GM12878 (cell line): Measurements from ENCODE around the gene FADS1. TPM values are rescaled to one million over a fixed set of nuclear protein-coding genes. Genes with fewer than 3 reads are reported as not detected.

Experiments
- ATAC-seq: fragments of 200-7000 bp; cut with Tn5 transposase; 3 replicates; pipeline ENCODE4 v1.9.1; 2020; ENCODE audit warnings: mild to moderate bottlenecking, moderate library complexity
- BruUV-seq: library from RNA; stranded (reverse); fragments of 400-500 nt; replicated peaks from 2 replicates; lab custom pipeline; 2021; lab: Mats Ljungman, UMichigan
- CTCF ChIA-PET: fragments of 300-600 bp; sonication (Branson Sonifier 250); formaldehyde crosslinking; extraction: SDS; loops from one replicate; lab custom pipeline; 2021; ENCODE audit warnings: inconsistent platforms; lab: Yijun Ruan, JAX
- POLR2A ChIA-PET: fragments of 350-600 bp; formaldehyde crosslinking; extraction: SDS; loops from one replicate; lab custom pipeline; 2021; ENCODE audit warnings: inconsistent platforms; lab: Charles Lee
- RAD21 ChIA-PET: fragments of 300-600 bp; sonication (Branson Sonifier 250); formaldehyde crosslinking; loops from one replicate; lab custom pipeline; 2023; ENCODE audit warnings: antibody characterized with exemption; ENCODE audit not compliant: unreplicated experiment; lab: Charles Lee
- SMC1A ChIA-PET: fragments of 300-600 bp; sonication (Branson Sonifier 250); formaldehyde crosslinking; loops from one replicate; lab custom pipeline; 2023; ENCODE audit not compliant: unreplicated experiment, uncharacterized antibody; lab: Charles Lee
- DNase-seq: peaks from one replicate; pipeline ENCODE4 v3.0.0-alpha.2; 2011; ENCODE audit warnings: low read depth, low spot score
- FAIRE-seq: peaks from 3 replicates; lab custom pipeline; 2011; peaks lifted over from hg19 to GRCh38; lab: Jason Lieb, UNC
- H2AFZ ChIP-seq: 2 replicates; pipeline ENCODE4 v1.6.0; 2011; ENCODE audit warnings: low read depth, low read length, control low read depth; ENCODE audit not compliant: control insufficient read depth
- H3K27ac ChIP-seq: 2 replicates; pipeline ENCODE4 v1.5.1; 2011; ENCODE audit warnings: control low read depth; ENCODE audit not compliant: control insufficient read depth, insufficient read depth
- H3K27me3 ChIP-seq, 2 experiments: replicated peaks in 1 of 2; 2 replicates each; pipeline versions ENCODE4 v1.6.0 to v1.6.1; 2011; ENCODE audit warnings: low read length in 1 of 2; ENCODE audit not compliant: control insufficient read depth in 2 of 2, insufficient read depth in 2 of 2
- H3K36me3 ChIP-seq, 2 experiments: 2 replicates each; pipeline ENCODE4 v1.5.1; 2011; ENCODE audit warnings: low read length in 1 of 2; ENCODE audit not compliant: control insufficient read depth in 2 of 2, insufficient read depth in 2 of 2
- H3K4me1 ChIP-seq: 2 replicates; pipeline ENCODE4 v1.6.1; 2011; ENCODE audit warnings: mild to moderate bottlenecking, low read length, moderate library complexity, mixed read lengths; ENCODE audit not compliant: control insufficient read depth, insufficient read depth
- H3K4me2 ChIP-seq: 2 replicates; pipeline ENCODE4 v1.6.0; 2011; ENCODE audit warnings: control low read depth; ENCODE audit not compliant: control insufficient read depth, insufficient read depth
- H3K4me3 ChIP-seq: fragments of 200-600 bp; sonication (generic); 2 replicates; pipeline ENCODE4 v1.5.1; 2016
- H3K79me2 ChIP-seq: 2 replicates; pipeline ENCODE4 v1.6.0; 2011; ENCODE audit warnings: low read length; ENCODE audit not compliant: control insufficient read depth, insufficient read depth
- H3K9ac ChIP-seq: 2 replicates; pipeline ENCODE4 v1.8.0; 2011; ENCODE audit warnings: low read length, control low read depth, mixed read lengths; ENCODE audit not compliant: control insufficient read depth, insufficient read depth
- H3K9me3 ChIP-seq: replicated peaks from 3 replicates; pipeline ENCODE4 v1.5.1; 2011; ENCODE audit warnings: mild to moderate bottlenecking, low read length; ENCODE audit not compliant: control insufficient read depth, insufficient read depth
- H4K20me1 ChIP-seq: 2 replicates; pipeline ENCODE4 v1.6.0; 2011; ENCODE audit not compliant: control insufficient read depth, insufficient read depth
- ESRRA ChIP-seq: IDR thresholded peaks from 2 replicates; pipeline ENCODE4 v1.6.1; 2012; ENCODE audit warnings: mild to moderate bottlenecking, low read length, improper control_type of control experiment
- KLF5 ChIP-seq: fragments of 450-650 bp; IDR thresholded peaks from 2 replicates; pipeline ENCODE4 v1.6.1; 2014; ENCODE audit warnings: mild to moderate bottlenecking; ENCODE audit not compliant: partially characterized antibody
- NFXL1 ChIP-seq: fragments of 450-650 bp; IDR thresholded peaks from 2 replicates; pipeline ENCODE4 v1.6.1; 2017; ENCODE audit warnings: antibody characterized with exemption, mild to moderate bottlenecking, borderline replicate concordance
- NFYA ChIP-seq: IDR thresholded peaks from 2 replicates; pipeline ENCODE4 v1.6.1; 2011; ENCODE audit warnings: low read depth, mild to moderate bottlenecking, low read length, improper control_type of control experiment, borderline replicate concordance
- NR2F1 ChIP-seq: fragments of 450-650 bp; conservative IDR thresholded peaks from 2 replicates; pipeline ENCODE4 v1.6.1; 2017; ENCODE audit warnings: mild to moderate bottlenecking
- ZNF207 ChIP-seq: fragments of 450-650 bp; IDR thresholded peaks from 2 replicates; pipeline ENCODE4 v1.6.1; 2014; ENCODE audit warnings: antibody characterized with exemption, mild to moderate bottlenecking, borderline replicate concordance
- WGBS: methylation state at CpG from one replicate; pipeline ENCODE4 v1.1.6; 2016; ENCODE audit warnings: low lambda C conversion rate; ENCODE audit not compliant: insufficient replicate concordance, insufficient coverage; ENCODE audit errors: missing lambda C conversion rate; 5-methylcytosine and 5-hydroxymethylcytosine counted together
- in situ Hi-C: fragments of 300-500 bp; cut with MboI; formaldehyde crosslinking; loops from 9 replicates; pipeline ENCODE4 v1.14.3; 2018; ENCODE audit warnings: mixed read lengths
- intact Hi-C: fragments of 100-400 bp; cut with micrococcal nuclease; formaldehyde crosslinking; loops from one replicate; pipeline ENCODE4 v1.14.2; 2022; ENCODE audit not compliant: unreplicated experiment
- polyA plus RNA-seq, 11 experiments: library from polyadenylated mRNA; depleted of rRNA in 4 of 11; unstranded in 6 of 11; stranded (reverse) in 5 of 11; fragments of >200 nt; fragmentation: Nextera tagmentation in 4 of 11; fragmentation: Illumina TruSeq in 1 of 11; extraction: Ambion mirVana in 4 of 11; extraction: Trizol in 1 of 11; gene quantifications; 1 replicate in 1 of 11; 2 replicates in 10 of 11; pipeline versions ENCODE4 v1.2.1 to v1.2.3, GENCODE V29; 2011 to 2016; ENCODE audit warnings: inconsistent platforms in 2 of 11, missing spikeins in 2 of 11, low read depth in 1 of 11
- total RNA-seq, 4 experiments: library from RNA; depleted of rRNA in 3 of 4; stranded (reverse); fragments of >200 nt in 3 of 4; fragmentation: Illumina TruSeq in 1 of 4; extraction: Trizol in 1 of 4; gene quantifications; 2 replicates each; pipeline versions ENCODE4 v1.2.1 to v1.2.3, GENCODE V29; 2013 to 2021

The FADS1 gene
- total and polyA plus RNA-seq, 10 of the 15 experiments (the other 5 are each of a cell fraction or from before 2014, with no cell fraction given): 8.8 to 73.9 (median 39.0) TPM

DNA sequence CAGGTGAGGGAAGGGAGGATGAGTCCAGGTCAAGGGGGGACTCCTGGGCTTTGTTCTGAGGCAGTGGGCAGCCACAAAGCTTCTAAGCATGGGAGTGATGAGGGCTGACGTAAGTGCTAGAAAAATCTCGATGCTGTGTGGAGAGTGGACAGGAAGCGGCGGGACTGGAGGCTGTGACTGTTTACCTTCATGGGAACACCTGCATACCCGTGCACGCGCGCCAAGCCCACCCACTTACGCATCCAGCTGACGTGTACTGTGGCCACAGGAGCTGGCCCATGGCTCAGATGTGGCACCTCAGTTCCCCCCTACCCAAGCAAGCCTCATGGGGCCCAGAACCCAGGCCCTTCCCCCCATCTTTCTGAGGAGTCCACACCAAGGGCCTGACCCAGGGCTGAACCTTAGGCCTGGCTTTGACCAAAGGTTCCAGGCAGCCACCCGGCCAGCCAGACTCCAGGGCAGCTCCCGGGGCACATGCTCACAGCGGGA, 50.4 kb downstream of the FADS1 start:
- no TSS peak for BruUV-seq
- ATAC-seq: no peak
- ChIA-PET SMC1A (interaction anchor here (1.1 kb wide), 1 partner anchor 33 kb away, joined by 3 read pairs; no protein-coding TSS in a partner anchor), POLR2A (interaction anchor here (0.9 kb wide), 1 partner anchor 13 kb away, joined by 3 read pairs; no protein-coding TSS in a partner anchor), RAD21 (interaction anchor here (1.7 kb wide), 1 partner anchor 19 kb away, joined by 6 read pairs; no protein-coding TSS in a partner anchor), CTCF (interaction anchor here (0.9 to 2.4 kb wide), 8 partner anchors 9 to 22 kb away, joined by 3 to 7 read pairs (median 4); no protein-coding TSS in a partner anchor)
- WGBS: 50% methylated on average over 11 of the region's 13 CpGs
- TF ChIP-seq NFYA (no peak), KLF5 (no peak), NFXL1 (no peak), ESRRA (no peak), ZNF207 (no peak), NR2F1 (0 out of 2 replicates have a peak, but pooled peaks have one; percentile 16)
- H3K36me3 ChIP-seq: no peaks in the 10 kb centered on the region
- H4K20me1 ChIP-seq: no peaks in the 10 kb centered on the region
- DNase-seq: no peak
- no peaks in the 10 kb centered on the region for H3K27me3 ChIP-seq
- no peak overlapping the region for H2AFZ ChIP-seq
- no peaks in the 10 kb centered on the region for H3K9me3 ChIP-seq
- H3K4me3 ChIP-seq: no peak overlapping the region
- FAIRE-seq: no peak
- no peaks in the 10 kb centered on the region for H3K4me1 ChIP-seq
- in situ Hi-C loops: no loop called here
- no peak overlapping the region for H3K9ac ChIP-seq
- H3K4me2 ChIP-seq: no peak overlapping the region
- intact Hi-C loops: no loop called here
- no peak overlapping the region for H3K27ac ChIP-seq
- no peaks in the 10 kb centered on the region for H3K79me2 ChIP-seq
